Thyroid gland (tissue), 4 donors: ENCODE results near the gene CCDC88A. TPM values are rescaled to one million over a fixed set of nuclear protein-coding genes. Genes with fewer than 3 reads are reported as not detected.

Experiments used
- DNase-seq, 2 donors: peaks; one replicate each; pipeline ENCODE4 v3.0.0-alpha.2; 2019
- H3K27ac ChIP-seq, 3 donors: fragments of 200-600 bp; sonication (generic); 1 replicate in 2 of 3; 2 replicates in 1 of 3; pipeline ENCODE4 v1.5.1; 2016 to 2019; ENCODE audit warnings: mild to moderate bottlenecking in 1 of 3, moderate library complexity in 1 of 3
- H3K27me3 ChIP-seq: fragments of 200-600 bp; sonication (generic); one replicate; pipeline ENCODE4 v1.5.1; 2019
- H3K36me3 ChIP-seq, 2 donors: fragments of 200-600 bp; sonication (generic); one replicate each; pipeline ENCODE4 v1.5.1; 2016 to 2019
- H3K4me1 ChIP-seq, 2 donors: fragments of 200-600 bp; sonication (generic); one replicate each; pipeline ENCODE4 v1.5.1; 2017 to 2019
- H3K4me3 ChIP-seq, 3 donors: fragments of 200-600 bp; sonication (generic); replicated peaks in 1 of 3; 1 replicate in 2 of 3; 2 replicates in 1 of 3; pipeline ENCODE4 v1.5.1; 2016; ENCODE audit warnings: mild to moderate bottlenecking in 1 of 3
- H3K9me3 ChIP-seq: fragments of 200-600 bp; sonication (generic); one replicate; pipeline ENCODE4 v1.5.1; 2017
- POLR2A ChIP-seq, 2 donors: fragments of 450-650 bp; IDR thresholded peaks; one replicate each; pipeline ENCODE4 v1.6.1; 2017; ENCODE audit warnings: antibody characterized with exemption in 2 of 2, mild to moderate bottlenecking in 2 of 2, moderate library complexity in 1 of 2
- WGBS, 2 donors: methylation state at CpG; one replicate each; pipeline ENCODE4 v1.1.5; 2017; 5-methylcytosine and 5-hydroxymethylcytosine counted together
- intact Hi-C: fragments of 100-400 bp; cut with DNase I; formaldehyde crosslinking; loops from one replicate; pipeline ENCODE4 v1.15.1; 2023
- total RNA-seq, 4 donors: library from RNA; depleted of rRNA; stranded (reverse); fragments of >200 nt; gene quantifications; one replicate each; pipeline ENCODE4 v1.2.3, GENCODE V29; 2016
- TF ChIP-seq, protein P1 (sequence below), 6 experiments: fragments of 200-600 bp in 3 of 6; fragments of 450-650 bp in 3 of 6; sonication (generic) in 3 of 6; IDR thresholded peaks; one replicate each; pipeline ENCODE4 v1.5.1; 2016 to 2019; ENCODE audit warnings: antibody characterized with exemption in 6 of 6, mild to moderate bottlenecking in 2 of 6, inconsistent platforms in 1 of 6, moderate library complexity in 1 of 6

Gene CCDC88A
- total RNA-seq, 4 donors from 2014 or later: 35.9 to 51.5 (median 42.5) TPM

DNA sequence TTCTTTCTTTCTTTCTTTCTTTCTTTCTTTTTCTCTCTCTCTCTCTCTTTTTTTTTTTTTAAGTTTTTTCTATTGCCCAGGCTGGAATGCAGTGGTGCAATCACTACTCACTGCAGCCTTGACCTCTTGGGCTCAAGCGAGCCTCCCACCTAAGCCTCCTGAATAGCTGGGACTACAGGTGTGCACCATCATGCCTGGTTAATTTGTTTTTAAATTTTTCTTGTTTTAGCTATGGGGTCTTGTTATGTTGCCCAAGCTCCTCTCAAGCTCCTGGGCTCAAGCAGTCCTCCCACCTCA is 19.4 kb upstream of the CCDC88A start:
- no peak overlapping the region for H3K27ac ChIP-seq
- no peaks in the 10 kb centered on the region for H3K27me3 ChIP-seq
- no peaks in the 10 kb centered on the region for H3K4me1 ChIP-seq
- no peaks in the 10 kb centered on the region for H3K9me3 ChIP-seq
- intact Hi-C loops: no loop called here
- no peak for DNase-seq
- H3K4me3 ChIP-seq: no peak overlapping the region
- 100% methylated on average over 1 of the region's 1 CpG for whole genome bisulfite sequencing, 2 donors
- TF ChIP-seq, protein P1, sequence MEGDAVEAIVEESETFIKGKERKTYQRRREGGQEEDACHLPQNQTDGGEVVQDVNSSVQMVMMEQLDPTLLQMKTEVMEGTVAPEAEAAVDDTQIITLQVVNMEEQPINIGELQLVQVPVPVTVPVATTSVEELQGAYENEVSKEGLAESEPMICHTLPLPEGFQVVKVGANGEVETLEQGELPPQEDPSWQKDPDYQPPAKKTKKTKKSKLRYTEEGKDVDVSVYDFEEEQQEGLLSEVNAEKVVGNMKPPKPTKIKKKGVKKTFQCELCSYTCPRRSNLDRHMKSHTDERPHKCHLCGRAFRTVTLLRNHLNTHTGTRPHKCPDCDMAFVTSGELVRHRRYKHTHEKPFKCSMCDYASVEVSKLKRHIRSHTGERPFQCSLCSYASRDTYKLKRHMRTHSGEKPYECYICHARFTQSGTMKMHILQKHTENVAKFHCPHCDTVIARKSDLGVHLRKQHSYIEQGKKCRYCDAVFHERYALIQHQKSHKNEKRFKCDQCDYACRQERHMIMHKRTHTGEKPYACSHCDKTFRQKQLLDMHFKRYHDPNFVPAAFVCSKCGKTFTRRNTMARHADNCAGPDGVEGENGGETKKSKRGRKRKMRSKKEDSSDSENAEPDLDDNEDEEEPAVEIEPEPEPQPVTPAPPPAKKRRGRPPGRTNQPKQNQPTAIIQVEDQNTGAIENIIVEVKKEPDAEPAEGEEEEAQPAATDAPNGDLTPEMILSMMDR (IDR thresholded peaks at IDR 0.05): no peak
- no peak for TF ChIP-seq POLR2A (IDR thresholded peaks at IDR 0.05)
- no peaks in the 10 kb centered on the region for H3K36me3 ChIP-seq

DNA sequence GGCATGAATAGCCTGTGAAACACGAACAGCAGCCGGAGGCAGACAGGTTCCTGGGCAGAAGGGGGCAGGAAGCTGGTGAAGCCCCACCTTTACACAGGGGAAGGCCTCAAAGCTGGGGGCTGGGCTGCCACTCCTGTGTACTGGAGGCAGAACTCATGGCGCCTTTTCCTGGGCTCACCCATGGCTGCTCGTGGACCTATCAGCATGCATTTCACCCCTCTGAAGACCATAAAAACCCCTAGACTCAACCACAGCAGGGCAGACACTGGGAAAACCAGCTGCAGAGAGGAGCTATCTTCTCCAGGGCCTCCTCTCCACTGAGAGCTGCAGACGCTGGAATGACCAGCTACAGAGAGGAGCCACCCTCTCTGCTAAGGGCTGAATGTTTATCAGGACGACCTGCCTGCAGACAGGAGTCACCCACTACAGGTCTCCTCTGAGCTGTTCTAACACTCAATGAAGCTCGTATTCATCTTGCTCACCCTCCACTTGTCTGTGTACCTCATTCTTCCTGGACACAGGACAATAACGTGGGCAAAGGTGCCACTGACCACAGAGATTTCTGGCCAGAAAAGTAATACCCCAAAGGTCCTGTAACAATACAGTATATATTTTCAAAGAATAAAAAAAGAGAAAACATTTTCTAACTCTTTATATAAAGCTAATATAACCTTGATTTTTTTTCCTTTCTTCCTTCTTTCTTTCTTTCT is 18.9 kb upstream of the CCDC88A start:
- TF ChIP-seq, protein P1 (IDR thresholded peaks at IDR 0.05): no peak
- no peak for TF ChIP-seq POLR2A (IDR thresholded peaks at IDR 0.05)
- WGBS, 2 donors: 89 to 90% methylated on average over 8 of the region's 8 CpGs

DNA sequence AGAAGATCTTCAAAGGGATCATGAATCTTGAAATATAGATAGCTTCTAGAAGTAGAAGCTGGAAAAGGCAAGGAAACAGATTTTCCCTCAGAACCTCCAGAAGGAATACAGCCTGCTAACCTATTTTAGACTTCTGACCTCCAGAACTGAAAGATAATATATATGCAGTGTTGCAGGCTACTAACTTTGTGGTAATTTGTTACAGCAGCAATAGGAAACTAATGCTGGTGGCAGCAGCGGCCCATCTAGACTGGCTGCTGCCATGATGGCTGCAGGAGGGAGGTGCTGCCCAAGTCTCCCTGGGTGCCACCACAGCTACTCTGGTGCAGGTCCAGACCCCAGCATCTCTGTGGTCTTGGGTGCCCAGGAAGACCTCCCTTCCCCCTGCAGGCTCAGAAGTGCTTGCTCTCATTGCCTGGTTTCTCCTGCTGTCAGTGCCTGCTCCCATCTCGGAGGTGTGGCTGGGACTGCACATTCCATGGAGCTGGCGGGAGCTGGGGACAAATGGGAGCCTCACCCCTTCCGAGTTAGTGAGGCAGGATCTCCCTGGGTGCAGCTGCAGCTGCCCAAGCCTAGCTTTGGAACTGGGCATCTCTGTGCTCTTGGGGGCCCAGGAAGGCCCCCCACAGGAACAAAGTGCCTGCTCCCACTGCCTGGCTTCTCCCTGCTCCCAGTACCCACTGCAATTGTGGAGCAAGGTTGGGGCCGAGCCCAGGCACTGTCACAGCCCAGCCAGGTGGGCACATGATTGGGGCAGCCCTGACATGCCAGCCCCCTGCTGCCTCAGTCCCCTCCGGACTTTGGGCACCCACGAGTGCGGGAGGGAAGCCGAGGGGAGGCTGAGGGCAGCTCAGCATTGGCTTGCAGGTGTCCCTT is 18.1 kb upstream of the CCDC88A start:
- Histone ChIP-seq H3K36me3 (no peaks in the 10 kb centered on the region), H3K4me3 (no peak overlapping the region), H3K9me3 (no peaks in the 10 kb centered on the region), H3K4me1 (no peaks in the 10 kb centered on the region), H3K27me3 (no peaks in the 10 kb centered on the region), H3K27ac (no peak overlapping the region)
- intact Hi-C loops: no loop called here
- DNase-seq: no peak
- 92 to 94% methylated on average over 4 to 9 of the region's 9 CpGs for WGBS, 2 donors
- TF ChIP-seq POLR2A (IDR thresholded peaks at IDR 0.05): no peak
- TF ChIP-seq, protein P1 (IDR thresholded peaks at IDR 0.05): no peak

More for the DNA sequence above, 18.9 kb upstream of the CCDC88A start:
- no peaks in the 10 kb centered on the region for H3K9me3 ChIP-seq
- intact Hi-C loops: no loop called here
- no peaks in the 10 kb centered on the region for H3K36me3 ChIP-seq
- no peaks in the 10 kb centered on the region for H3K27me3 ChIP-seq
- H3K4me1 ChIP-seq: no peaks in the 10 kb centered on the region
- H3K4me3 ChIP-seq: no peak overlapping the region
- H3K27ac ChIP-seq: no peak overlapping the region
- DNase-seq: no peak

DNA sequence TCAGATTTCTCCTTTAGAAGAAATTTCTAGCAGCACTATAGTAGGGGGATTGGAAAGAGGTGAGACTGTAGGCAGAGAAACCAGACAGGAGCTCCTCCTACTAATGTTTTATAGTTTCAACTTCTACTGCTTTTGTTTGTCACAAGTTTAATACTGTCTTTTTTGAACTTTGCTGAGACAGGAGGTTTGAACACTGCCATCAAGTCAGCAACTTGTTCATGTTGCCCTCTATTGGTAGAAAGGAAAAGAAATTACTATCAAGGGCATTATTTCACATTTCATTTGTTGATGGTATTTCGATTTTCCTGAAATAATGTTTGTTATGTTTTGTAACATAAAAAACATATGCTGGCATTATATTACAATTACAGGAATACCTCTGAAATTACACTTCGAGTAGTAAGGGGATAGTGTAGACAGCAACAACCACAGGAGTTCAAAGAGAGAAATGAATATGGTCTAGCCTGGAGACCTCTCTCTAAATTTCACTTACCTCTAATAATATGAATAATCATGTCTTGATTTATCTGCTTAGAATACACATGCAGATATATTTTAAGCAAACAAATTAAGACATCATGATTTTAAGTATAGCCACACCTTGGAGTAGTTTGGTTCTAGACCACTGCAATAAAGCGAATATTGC is 12.4 kb upstream of the CCDC88A start:
- Histone ChIP-seq H3K4me3 (no peak overlapping the region), H3K27ac (no peak overlapping the region), H3K9me3 (no peaks in the 10 kb centered on the region), H3K27me3 (no peaks in the 10 kb centered on the region), H3K4me1 (no peaks in the 10 kb centered on the region), H3K36me3 (no peaks in the 10 kb centered on the region)
- 53 to 57% methylated on average over 3 of the region's 3 CpGs for WGBS, 2 donors
- DNase-seq: no peak
- TF ChIP-seq, protein P1 (IDR thresholded peaks at IDR 0.05): peak in 5 of 6 experiments; percentile 18 to 64 (median 55)
- no peak for TF ChIP-seq POLR2A (IDR thresholded peaks at IDR 0.05)
- intact Hi-C loops: no loop called here
